Naive thymus-derived CD8-positive, alpha-beta T cell (primary cell): ENCODE data around the gene NKAIN2. TPM values are rescaled to one million over a fixed set of nuclear protein-coding genes. Genes with fewer than 3 reads are reported as not detected.
"Not testable (repeated sequence)": the region's sequence is repeated elsewhere in the genome, so short reads cannot be mapped to it uniquely, and the experiment has no call there.

Experiments
- ATAC-seq, 2 donors: fragments of 150-1000 bp; cut with Tn5 transposase in 1 of 2; sonication (Bioruptor Pico), chemical (Tn5 transposase) in 1 of 2; 1 replicate in 1 of 2; 2 replicates in 1 of 2; pipeline ENCODE4 v1.10.0; 2021; ENCODE audit warnings: mild to moderate bottlenecking in 2 of 2, moderate library complexity in 2 of 2
- POLR2A ChIA-PET: fragments of 350-600 bp; sonication (Branson Sonifier 250); formaldehyde crosslinking; loops from one replicate; lab custom pipeline; 2021; ENCODE audit warnings: antibody characterized with exemption; lab: Charles Lee
- DNase-seq, 10 donors: peaks; one replicate each; pipeline versions ENCODE4 v3.0.0 to v3.0.0-alpha.2; 2020 to 2022
- H3K27ac Mint-ChIP-seq, 10 donors: one replicate each; pipeline ENCODE4 v1.8.0; 2020 to 2022; ENCODE audit warnings: mild to moderate bottlenecking in 10 of 10, mixed read lengths in 10 of 10, moderate library complexity in 4 of 10, inconsistent platforms in 1 of 10
- H3K27me3 Mint-ChIP-seq, 5 donors: one replicate each; pipeline ENCODE4 v1.8.0; 2021 to 2022; ENCODE audit warnings: mixed read lengths in 5 of 5
- H3K36me3 Mint-ChIP-seq, 3 donors: one replicate each; pipeline ENCODE4 v1.8.0; 2020 to 2022; ENCODE audit warnings: mixed read lengths in 3 of 3, mild to moderate bottlenecking in 2 of 3, inconsistent platforms in 1 of 3
- H3K4me1 Mint-ChIP-seq, 4 donors: one replicate each; pipeline ENCODE4 v1.8.0; 2021 to 2022; ENCODE audit warnings: mixed read lengths in 4 of 4
- H3K4me3 Mint-ChIP-seq, 10 donors: one replicate each; pipeline ENCODE4 v1.8.0; 2020 to 2022; ENCODE audit warnings: mild to moderate bottlenecking in 10 of 10, mixed read lengths in 10 of 10, moderate library complexity in 6 of 10, inconsistent platforms in 1 of 10
- H3K9me3 Mint-ChIP-seq, 9 donors: one replicate each; pipeline ENCODE4 v1.8.0; 2020 to 2022; ENCODE audit warnings: mixed read lengths in 9 of 9, mild to moderate bottlenecking in 3 of 9, inconsistent platforms in 1 of 9, moderate library complexity in 1 of 9
- polyA plus RNA-seq, 3 donors: library from polyadenylated mRNA; unstranded; fragments of 300-500 nt; fragmentation: Illumina TruSeq; gene quantifications; one replicate each; pipeline ENCODE4 v1.2.3, GENCODE V29; 2021
- total RNA-seq, 8 experiments: library from RNA in 2 of 8; stranded (reverse) in 2 of 8; gene quantifications; one replicate each; pipeline ENCODE4 v1.2.3 and lab custom pipeline; 2021 to 2026

Gene NKAIN2
- total and polyA plus RNA-seq, 5 experiments from 2014 or later: not detected

GRCh38 chr6:124197148-124197547 lies 393.5 kb downstream of the NKAIN2 start:
- Mint-ChIP-seq H3K4me1 (no peaks in the 10 kb centered on the region), H3K27me3 (no peaks in the 10 kb centered on the region), H3K27ac (no peak overlapping the region), H3K9me3 (peaks cover 0 to 12% (median 0%) of the 10 kb centered on the region in 9 donors), H3K4me3 (no peak overlapping the region), H3K36me3 (peaks cover 0 to 3% (median 0%) of the 10 kb centered on the region in 3 donors)
- ATAC-seq (no peak), DNase-seq (no peak)
- POLR2A ChIA-PET: no interaction called here

GRCh38 chr6:124199286-124199685 lies 395.6 kb downstream of the NKAIN2 start:
- no peak for ATAC-seq
- Mint-ChIP-seq H3K4me3 (no peak overlapping the region), H3K9me3 (peaks cover 0 to 8% (median 0%) of the 10 kb centered on the region in 9 donors), H3K36me3 (no peaks in the 10 kb centered on the region), H3K27me3 (no peaks in the 10 kb centered on the region), H3K4me1 (no peaks in the 10 kb centered on the region), H3K27ac (no peak overlapping the region)
- POLR2A ChIA-PET: no interaction called here
- no peak for DNase-seq

- POLR2A ChIA-PET: no interaction called here
- Mint-ChIP-seq H3K36me3 (no peaks in the 10 kb centered on the region), H3K27ac (no peak overlapping the region), H3K9me3 (peaks cover 0 to 2% (median 0%) of the 10 kb centered on the region in 9 donors), H3K27me3 (no peaks in the 10 kb centered on the region), H3K4me3 (no peak overlapping the region), H3K4me1 (no peaks in the 10 kb centered on the region)
- no peak for DNase-seq
- no peak for ATAC-seq
These were observed 397.0 kb downstream of the NKAIN2 start for GRCh38 chr6:124200661-124201060.

GRCh38 chr6:124203101-124203811 lies 399.6 kb downstream of the NKAIN2 start:
- H3K9me3 Mint-ChIP-seq: peaks cover 0 to 2% (median 0%) of the 10 kb centered on the region in 9 donors
- no peak for ATAC-seq
- no peaks in the 10 kb centered on the region for H3K4me1 Mint-ChIP-seq
- POLR2A ChIA-PET: no interaction called here
- H3K4me3 Mint-ChIP-seq: no peak overlapping the region
- no peaks in the 10 kb centered on the region for H3K36me3 Mint-ChIP-seq
- H3K27me3 Mint-ChIP-seq: no peaks in the 10 kb centered on the region
- no peak overlapping the region for H3K27ac Mint-ChIP-seq
- DNase-seq: no peak

- DNase-seq: no peak
- H3K9me3 Mint-ChIP-seq: peaks cover 0 to 2% (median 0%) of the 10 kb centered on the region in 9 donors
- H3K27ac Mint-ChIP-seq: no peak overlapping the region
- H3K27me3 Mint-ChIP-seq: no peaks in the 10 kb centered on the region
- POLR2A ChIA-PET: no interaction called here
- no peak overlapping the region for H3K4me3 Mint-ChIP-seq
- no peak for ATAC-seq
- H3K36me3 Mint-ChIP-seq: no peaks in the 10 kb centered on the region
- no peaks in the 10 kb centered on the region for H3K4me1 Mint-ChIP-seq
These were observed 400.1 kb downstream of the NKAIN2 start for GRCh38 chr6:124203812-124204167.

- DNase-seq: no peak
- Mint-ChIP-seq H3K4me3 (no peak overlapping the region), H3K4me1 (no peaks in the 10 kb centered on the region), H3K9me3 (peaks cover 0 to 14% (median 2%) of the 10 kb centered on the region in 9 donors), H3K27me3 (no peaks in the 10 kb centered on the region), H3K36me3 (no peaks in the 10 kb centered on the region), H3K27ac (no peak overlapping the region)
- POLR2A ChIA-PET: no interaction called here
- no peak for ATAC-seq
These were observed 402.3 kb downstream of the NKAIN2 start for GRCh38 chr6:124205921-124206320.

GRCh38 chr6:124223611-124224345 lies 420.1 kb downstream of the NKAIN2 start:
- no peak overlapping the region for H3K27ac Mint-ChIP-seq
- no peaks in the 10 kb centered on the region for H3K4me1 Mint-ChIP-seq
- no peaks in the 10 kb centered on the region for H3K27me3 Mint-ChIP-seq
- POLR2A ChIA-PET: no interaction called here
- DNase-seq: no peak
- H3K4me3 Mint-ChIP-seq: no peak overlapping the region
- ATAC-seq: no peak
- H3K36me3 Mint-ChIP-seq: peaks cover 0 to 7% (median 0%) of the 10 kb centered on the region in 3 donors
- H3K9me3 Mint-ChIP-seq: peaks cover 2 to 31% (median 8%) of the 10 kb centered on the region in 9 donors

- peaks cover 0 to 8% (median 0%) of the 10 kb centered on the region in 3 donors for H3K36me3 Mint-ChIP-seq
- ATAC-seq (no peak), DNase-seq (no peak)
- H3K27me3 Mint-ChIP-seq: no peaks in the 10 kb centered on the region
- POLR2A ChIA-PET: no interaction called here
- H3K4me3 Mint-ChIP-seq: no peak overlapping the region
- peaks cover 2 to 37% (median 12%) of the 10 kb centered on the region in 9 donors for H3K9me3 Mint-ChIP-seq
- H3K4me1 Mint-ChIP-seq: no peaks in the 10 kb centered on the region
- no peak overlapping the region for H3K27ac Mint-ChIP-seq
These were observed 422.7 kb downstream of the NKAIN2 start for GRCh38 chr6:124226396-124226795.

GRCh38 chr6:124233221-124233620 lies 429.6 kb downstream of the NKAIN2 start:
- Mint-ChIP-seq H3K27ac (no peak overlapping the region), H3K9me3 (peaks cover 2 to 24% (median 13%) of the 10 kb centered on the region in 9 donors), H3K4me1 (no peaks in the 10 kb centered on the region), H3K4me3 (no peak overlapping the region), H3K36me3 (peaks cover 0 to 4% (median 0%) of the 10 kb centered on the region in 3 donors), H3K27me3 (no peaks in the 10 kb centered on the region)
- no peak for DNase-seq
- ATAC-seq: no peak
- POLR2A ChIA-PET: no interaction called here

- Mint-ChIP-seq H3K9me3 (peaks cover 0 to 22% (median 7%) of the 10 kb centered on the region in 9 donors), H3K27me3 (no peaks in the 10 kb centered on the region), H3K27ac (no peak overlapping the region), H3K36me3 (no peaks in the 10 kb centered on the region), H3K4me1 (no peaks in the 10 kb centered on the region), H3K4me3 (no peak overlapping the region)
- POLR2A ChIA-PET: no interaction called here
- DNase-seq: no peak
- no peak for ATAC-seq
These were observed 431.1 kb downstream of the NKAIN2 start for GRCh38 chr6:124234801-124235200.

GRCh38 chr6:124237911-124238310 lies 434.2 kb downstream of the NKAIN2 start:
- Mint-ChIP-seq H3K27me3 (no peaks in the 10 kb centered on the region), H3K4me3 (no peak overlapping the region), H3K9me3 (peaks cover 0 to 23% (median 9%) of the 10 kb centered on the region in 9 donors), H3K4me1 (no peaks in the 10 kb centered on the region), H3K27ac (no peak overlapping the region), H3K36me3 (no peaks in the 10 kb centered on the region)
- ATAC-seq: no peak
- no peak for DNase-seq
- POLR2A ChIA-PET: no interaction called here

- POLR2A ChIA-PET, DNase-seq, H3K36me3 Mint-ChIP-seq, H3K27ac Mint-ChIP-seq, H3K27me3 Mint-ChIP-seq, ATAC-seq, H3K4me3 Mint-ChIP-seq, H3K4me1 Mint-ChIP-seq: not testable (repeated sequence)
- H3K9me3 Mint-ChIP-seq: peaks cover 0 to 25% (median 9%) of the 10 kb centered on the region in 9 donors
These were observed 434.7 kb downstream of the NKAIN2 start for GRCh38 chr6:124238408-124238807.

GRCh38 chr6:124254941-124255685 lies 451.4 kb downstream of the NKAIN2 start:
- no peak for DNase-seq
- Mint-ChIP-seq H3K4me1 (no peaks in the 10 kb centered on the region), H3K36me3 (no peaks in the 10 kb centered on the region), H3K27me3 (no peaks in the 10 kb centered on the region), H3K4me3 (no peak overlapping the region), H3K9me3 (peaks cover 0 to 8% (median 0%) of the 10 kb centered on the region in 9 donors), H3K27ac (no peak overlapping the region)
- POLR2A ChIA-PET: no interaction called here
- no peak for ATAC-seq
